HG02840 (cell line): Measurements from ENCODE around the gene TAGLN.

Experiments used
- ATAC-seq: cut with Tn5 transposase; IDR thresholded peaks from one replicate; pipeline ENCODE4 v1.9.1; 2021; ENCODE audit warnings: mild to moderate bottlenecking, moderate library complexity, moderate number of reproducible peaks; ENCODE audit not compliant: unreplicated experiment, low FRiP score

The TAGLN gene

GRCh38 chr11:117210620-117211019, 11.4 kb downstream of the TAGLN start:
- ATAC-seq, result no peak

DNA sequence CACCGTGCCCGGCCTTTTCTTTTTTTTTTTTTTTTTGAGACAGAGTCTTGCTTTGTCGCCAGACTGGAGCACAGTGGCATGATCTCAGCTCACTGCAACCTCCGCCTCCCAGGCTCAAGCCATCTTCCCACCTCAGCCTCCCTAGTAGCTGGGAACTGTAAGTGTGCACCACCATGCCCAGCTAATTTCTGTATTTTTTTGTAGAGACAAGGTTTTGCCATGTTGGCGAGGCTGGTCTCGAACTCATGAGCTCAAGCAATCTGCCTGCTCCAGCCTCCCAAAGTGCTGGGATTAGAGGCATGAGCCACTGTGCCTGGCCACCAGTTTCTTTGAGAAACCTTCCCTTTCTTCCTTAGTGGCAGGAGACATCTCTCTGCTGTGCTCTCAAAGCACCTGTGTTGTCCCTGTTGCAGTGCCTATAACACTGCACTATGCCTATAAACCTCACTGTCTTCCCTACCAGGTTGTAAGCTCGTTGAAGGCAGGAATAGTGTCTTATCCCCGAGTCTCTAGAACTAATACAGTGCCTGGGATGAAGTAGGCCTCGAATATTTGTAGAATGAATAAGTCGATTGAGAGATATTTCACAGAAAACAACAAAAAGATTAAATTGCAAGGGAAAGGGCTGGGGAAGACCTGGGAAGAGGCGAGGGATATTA, 13.7 kb downstream of the TAGLN start:
- ATAC-seq, result no peak

- ATAC-seq, result no peak
These were observed 15.4 kb downstream of the TAGLN start for GRCh38 chr11:117214404-117215110.

GRCh38 chr11:117217141-117218084, 18.2 kb downstream of the TAGLN start:
- ATAC-seq, result no peak

- ATAC-seq, result no peak
These were observed 19.2 kb downstream of the TAGLN start for GRCh38 chr11:117218133-117218915.

GRCh38 chr11:117219001-117219400, 19.8 kb downstream of the TAGLN start:
- ATAC-seq, result no peak

DNA sequence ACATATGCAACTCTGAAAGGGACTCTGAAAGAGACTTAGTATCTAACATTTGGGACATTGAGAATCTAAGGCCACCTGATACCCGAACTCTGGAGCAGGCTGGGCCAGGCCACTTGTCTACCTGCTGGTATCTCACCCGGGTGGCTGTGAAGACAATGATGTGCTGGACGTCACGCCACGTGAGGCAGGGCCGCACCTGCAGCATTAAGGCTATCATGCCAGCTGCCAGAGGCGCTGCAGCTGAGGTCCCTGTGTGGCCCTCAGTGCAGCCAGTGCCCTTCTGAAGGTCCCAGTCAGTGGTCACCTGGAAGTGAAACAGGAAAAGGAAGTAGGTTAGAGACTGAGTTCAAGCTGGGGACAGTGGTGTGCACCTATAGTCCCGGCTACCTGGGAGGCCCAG, 20.3 kb downstream of the TAGLN start:
- no peak for ATAC-seq

GRCh38 chr11:117219995-117220394, 20.8 kb downstream of the TAGLN start:
- ATAC-seq, result no peak

DNA sequence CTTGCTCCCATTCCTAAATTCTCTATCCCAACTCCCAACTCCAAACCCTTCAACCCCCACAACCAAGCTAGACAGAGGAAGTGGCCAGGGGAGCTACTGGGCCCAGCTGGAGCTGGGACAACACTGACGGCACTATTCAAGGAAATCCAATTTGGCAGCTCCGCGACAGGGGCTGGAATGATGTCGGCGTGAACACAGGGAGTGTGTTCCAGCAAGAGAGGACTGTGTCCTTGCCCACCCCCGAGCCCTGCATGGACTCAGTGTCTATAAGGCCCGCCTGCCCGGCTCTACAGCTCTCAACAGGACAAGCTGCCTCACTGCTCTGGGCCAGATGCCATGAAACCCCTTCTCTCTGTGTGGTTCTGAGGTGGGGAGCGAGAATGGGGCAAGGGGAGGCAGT, 21.4 kb downstream of the TAGLN start:
- no peak for ATAC-seq

- no peak for ATAC-seq
These were observed 22.0 kb downstream of the TAGLN start for GRCh38 chr11:117220999-117221774.

- no peak for ATAC-seq
These were observed 22.8 kb downstream of the TAGLN start for GRCh38 chr11:117221775-117222517.

DNA sequence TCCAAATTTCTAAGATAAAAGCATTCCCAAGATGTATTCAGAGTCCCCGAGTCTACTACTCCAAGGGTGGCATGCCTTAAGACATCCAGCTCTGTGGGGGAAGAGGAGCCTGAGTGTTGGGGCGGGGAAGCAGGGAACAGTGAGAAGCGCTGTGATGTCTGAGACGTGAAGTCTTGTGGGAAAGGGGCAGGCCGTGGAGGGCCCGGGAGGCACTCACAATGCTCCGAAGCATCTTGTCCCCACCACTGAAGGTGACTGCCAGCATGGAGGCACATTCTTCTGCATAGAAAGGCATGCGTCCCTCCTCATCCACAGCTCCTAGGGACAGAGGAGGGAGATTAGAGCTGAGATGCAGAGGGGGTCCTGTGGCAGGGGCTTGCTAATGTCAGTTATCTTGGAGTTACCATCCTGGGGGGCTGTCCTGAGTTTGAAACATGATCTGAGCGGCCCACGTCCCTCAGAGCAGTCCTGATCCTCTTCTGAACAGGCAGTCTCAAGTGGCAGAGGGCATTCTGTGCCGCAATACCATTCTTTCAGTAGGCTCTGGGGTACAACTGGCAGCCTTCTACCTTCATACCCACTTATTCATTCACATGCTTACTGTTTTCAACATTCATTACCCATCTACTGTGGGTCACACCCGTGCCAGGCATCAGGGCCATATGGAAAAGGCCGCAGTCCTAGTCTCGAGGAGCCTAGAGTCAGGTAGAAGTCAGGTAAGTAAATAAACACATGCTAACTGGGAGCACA, 24.0 kb downstream of the TAGLN start:
- ATAC-seq, result no peak

GRCh38 chr11:117223741-117224689, 24.8 kb downstream of the TAGLN start:
- no peak for ATAC-seq

DNA sequence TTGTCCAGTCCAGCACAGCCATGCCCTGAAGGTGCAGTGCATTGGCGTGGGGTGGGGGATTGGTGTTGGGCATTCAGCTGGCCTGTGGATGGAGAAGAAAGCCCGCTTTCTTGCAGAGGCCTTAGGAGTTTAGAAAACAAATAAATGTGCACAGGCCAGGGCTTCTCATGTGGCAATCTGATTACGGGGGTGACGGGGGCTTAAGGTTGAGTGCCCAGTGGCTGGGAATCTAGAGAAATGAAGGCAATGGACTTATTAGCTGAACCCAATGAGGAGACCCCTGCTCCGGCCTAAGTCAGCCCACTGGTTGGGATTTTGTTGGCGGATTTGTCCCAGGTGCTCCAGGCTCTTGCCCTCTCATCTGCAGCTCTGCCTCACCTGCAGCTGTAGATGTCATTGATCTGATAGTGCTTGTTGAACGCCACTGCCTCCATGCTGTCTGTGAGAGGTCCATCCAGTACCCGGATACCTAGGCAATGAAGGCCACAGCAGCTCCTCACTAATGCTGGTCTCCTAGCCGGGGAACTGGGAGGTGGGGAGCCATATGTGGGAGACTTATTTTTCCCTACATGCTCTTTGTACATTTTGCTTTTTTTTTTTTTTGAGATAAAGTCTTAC, 26.5 kb downstream of the TAGLN start:
- no peak for ATAC-seq

DNA sequence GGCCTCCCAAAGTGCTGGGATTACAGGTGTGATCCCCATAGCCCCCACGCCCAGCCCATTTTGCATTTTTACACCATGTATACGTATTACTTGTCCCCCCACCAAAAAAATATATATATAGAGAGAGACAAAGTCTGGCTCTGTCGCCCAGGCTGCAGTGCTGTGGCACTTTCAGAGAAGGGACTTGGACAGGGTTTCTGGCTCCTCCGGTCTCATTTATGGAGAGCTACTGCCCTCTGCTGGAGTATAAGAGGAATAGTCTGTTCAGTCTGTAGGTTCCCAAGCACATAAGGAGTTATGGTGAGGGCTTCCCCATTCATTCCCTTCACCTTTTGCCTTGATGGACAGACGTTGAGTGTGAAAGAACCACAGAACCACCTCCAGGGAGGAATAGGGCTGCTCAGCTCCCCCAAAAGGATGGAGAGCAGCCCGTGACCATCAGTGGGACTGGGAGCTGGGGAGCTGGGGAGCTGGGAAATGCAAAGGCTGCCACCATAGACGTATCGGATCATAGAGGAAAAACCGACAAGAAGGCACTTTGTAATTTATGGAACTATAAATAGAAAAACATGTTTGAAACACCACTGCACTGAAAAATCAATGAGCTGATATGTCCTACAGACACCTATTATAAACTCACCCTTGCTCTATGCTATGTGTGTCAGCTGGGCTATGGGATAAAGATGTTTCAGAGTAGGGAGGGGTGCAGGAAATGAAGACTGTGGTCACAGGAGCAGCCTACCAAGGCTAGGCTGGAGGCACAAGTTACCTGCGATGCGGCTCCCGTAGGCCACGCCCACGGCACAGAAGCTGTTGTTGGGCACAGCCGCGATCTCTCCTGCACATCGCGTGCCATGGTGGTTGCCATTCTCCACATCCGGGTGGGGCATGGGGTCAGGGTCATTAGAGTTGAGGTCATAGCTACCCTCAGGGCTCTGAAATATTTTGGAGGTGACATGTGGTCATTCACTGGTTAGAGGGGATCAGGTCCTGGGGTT, 27.5 kb downstream of the TAGLN start:
- ATAC-seq, result no peak

DNA sequence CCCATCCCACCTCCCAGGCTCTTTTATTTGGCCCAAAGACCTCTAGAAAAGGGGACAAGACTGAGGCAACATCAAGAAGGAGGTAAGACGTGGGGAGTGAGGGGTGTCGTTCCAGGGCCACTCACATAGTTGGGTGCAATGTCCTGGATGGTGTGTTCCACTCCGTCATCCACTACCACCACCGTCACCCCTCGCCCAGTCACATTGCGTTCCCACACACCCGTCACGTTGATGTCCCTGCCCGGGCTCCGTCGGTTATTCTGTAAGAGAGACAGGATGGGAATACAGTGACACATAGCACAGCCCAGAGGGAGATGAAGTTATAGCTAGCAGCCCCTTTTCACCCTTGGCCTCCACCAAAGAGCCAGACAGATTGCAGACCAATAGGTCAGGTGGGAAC, 28.9 kb downstream of the TAGLN start:
- ATAC-seq, result no peak
